ENCODE results near the gene HECW1.

HECW1 gene

GRCh38 chr7:43469051-43469450 is 356.6 kb downstream of the HECW1 start:
- 89 to 95% methylated on average over 10 of the region's 10 CpGs for WGBS, 2 experiments
- H3K9me3 ChIP-seq (ENCODE audit: control insufficient read depth, low read length) = no peaks in the 10 kb centered on the region
- H3K27ac ChIP-seq (ENCODE audit: insufficient read depth, low read depth, low read length, poor library complexity, severe bottlenecking) = no peak overlapping the region
- H3K4me1 ChIP-seq (ENCODE audit: control insufficient read depth, insufficient read depth, low read length) = no peaks in the 10 kb centered on the region
- H3K27me3 ChIP-seq (ENCODE audit: control insufficient read depth, insufficient read depth, low read length, poor library complexity, severe bottlenecking) = no peaks in the 10 kb centered on the region
- H3K4me3 ChIP-seq (ENCODE audit: insufficient read depth, low read depth, low read length) = no peak overlapping the region
- no peaks in the 10 kb centered on the region for H3K36me3 ChIP-seq (ENCODE audit: control insufficient read depth, insufficient read depth, low read length)

- Histone ChIP-seq H3K36me3 (ENCODE audit: control insufficient read depth, insufficient read depth, low read length) (no peaks in the 10 kb centered on the region), H3K4me3 (ENCODE audit: insufficient read depth, low read depth, low read length) (no peak overlapping the region), H3K9me3 (ENCODE audit: control insufficient read depth, low read length) (no peaks in the 10 kb centered on the region), H3K4me1 (ENCODE audit: control insufficient read depth, insufficient read depth, low read length) (no peaks in the 10 kb centered on the region), H3K27me3 (ENCODE audit: control insufficient read depth, insufficient read depth, low read length, poor library complexity, severe bottlenecking) (no peaks in the 10 kb centered on the region), H3K27ac (ENCODE audit: insufficient read depth, low read depth, low read length, poor library complexity, severe bottlenecking) (no peak overlapping the region)
- WGBS, 2 experiments = 88 to 90% methylated on average over 5 of the region's 5 CpGs
Measured at GRCh38 chr7:43470110-43470509, 357.7 kb downstream of the HECW1 start.

GRCh38 chr7:43475983-43476382 is 363.5 kb downstream of the HECW1 start:
- no CpG with 5 or more reads among the region's 1 CpG for WGBS, 2 experiments
- Histone ChIP-seq H3K27ac (ENCODE audit: insufficient read depth, low read depth, low read length, poor library complexity, severe bottlenecking) (no peak overlapping the region), H3K36me3 (ENCODE audit: control insufficient read depth, insufficient read depth, low read length) (no peaks in the 10 kb centered on the region), H3K27me3 (ENCODE audit: control insufficient read depth, insufficient read depth, low read length, poor library complexity, severe bottlenecking) (no peaks in the 10 kb centered on the region), H3K4me3 (ENCODE audit: insufficient read depth, low read depth, low read length) (no peak overlapping the region), H3K4me1 (ENCODE audit: control insufficient read depth, insufficient read depth, low read length) (no peaks in the 10 kb centered on the region), H3K9me3 (ENCODE audit: control insufficient read depth, low read length) (no peaks in the 10 kb centered on the region)

- no peaks in the 10 kb centered on the region for H3K4me1 ChIP-seq (ENCODE audit: control insufficient read depth, insufficient read depth, low read length)
- H3K9me3 ChIP-seq (ENCODE audit: control insufficient read depth, low read length) = no peaks in the 10 kb centered on the region
- H3K36me3 ChIP-seq (ENCODE audit: control insufficient read depth, insufficient read depth, low read length) = no peaks in the 10 kb centered on the region
- no peak overlapping the region for H3K4me3 ChIP-seq (ENCODE audit: insufficient read depth, low read depth, low read length)
- no peak overlapping the region for H3K27ac ChIP-seq (ENCODE audit: insufficient read depth, low read depth, low read length, poor library complexity, severe bottlenecking)
- H3K27me3 ChIP-seq (ENCODE audit: control insufficient read depth, insufficient read depth, low read length, poor library complexity, severe bottlenecking) = no peaks in the 10 kb centered on the region
- WGBS, 2 experiments = 100% methylated on average over 2 of the region's 2 CpGs; no CpG with 5 or more reads in 1 of the 2 experiments
Measured at GRCh38 chr7:43476896-43477295, 364.4 kb downstream of the HECW1 start.

GRCh38 chr7:43479042-43479441 is 366.6 kb downstream of the HECW1 start:
- H3K4me1 ChIP-seq (ENCODE audit: control insufficient read depth, insufficient read depth, low read length) = no peaks in the 10 kb centered on the region
- H3K36me3 ChIP-seq (ENCODE audit: control insufficient read depth, insufficient read depth, low read length) = no peaks in the 10 kb centered on the region
- WGBS, 2 experiments = 84 to 89% methylated on average over 5 of the region's 6 CpGs
- no peak overlapping the region for H3K4me3 ChIP-seq (ENCODE audit: insufficient read depth, low read depth, low read length)
- H3K27ac ChIP-seq (ENCODE audit: insufficient read depth, low read depth, low read length, poor library complexity, severe bottlenecking) = no peak overlapping the region
- H3K27me3 ChIP-seq (ENCODE audit: control insufficient read depth, insufficient read depth, low read length, poor library complexity, severe bottlenecking) = no peaks in the 10 kb centered on the region
- H3K9me3 ChIP-seq (ENCODE audit: control insufficient read depth, low read length) = no peaks in the 10 kb centered on the region

GRCh38 chr7:43479543-43479942 is 367.1 kb downstream of the HECW1 start:
- Histone ChIP-seq H3K27me3 (ENCODE audit: control insufficient read depth, insufficient read depth, low read length, poor library complexity, severe bottlenecking) (no peaks in the 10 kb centered on the region), H3K4me3 (ENCODE audit: insufficient read depth, low read depth, low read length) (no peak overlapping the region), H3K9me3 (ENCODE audit: control insufficient read depth, low read length) (no peaks in the 10 kb centered on the region), H3K4me1 (ENCODE audit: control insufficient read depth, insufficient read depth, low read length) (no peaks in the 10 kb centered on the region), H3K36me3 (ENCODE audit: control insufficient read depth, insufficient read depth, low read length) (no peaks in the 10 kb centered on the region), H3K27ac (ENCODE audit: insufficient read depth, low read depth, low read length, poor library complexity, severe bottlenecking) (no peak overlapping the region)
- WGBS, 2 experiments = 95 to 96% methylated on average over 14 of the region's 14 CpGs

- H3K27me3 ChIP-seq (ENCODE audit: control insufficient read depth, insufficient read depth, low read length, poor library complexity, severe bottlenecking) = no peaks in the 10 kb centered on the region
- H3K4me3 ChIP-seq (ENCODE audit: insufficient read depth, low read depth, low read length) = no peak overlapping the region
- WGBS, 2 experiments = 93 to 100% methylated on average over 2 to 3 of the region's 4 CpGs
- H3K4me1 ChIP-seq (ENCODE audit: control insufficient read depth, insufficient read depth, low read length) = no peaks in the 10 kb centered on the region
- no peak overlapping the region for H3K27ac ChIP-seq (ENCODE audit: insufficient read depth, low read depth, low read length, poor library complexity, severe bottlenecking)
- H3K36me3 ChIP-seq (ENCODE audit: control insufficient read depth, insufficient read depth, low read length) = no peaks in the 10 kb centered on the region
- H3K9me3 ChIP-seq (ENCODE audit: control insufficient read depth, low read length) = no peaks in the 10 kb centered on the region
Measured at GRCh38 chr7:43480581-43480980, 368.1 kb downstream of the HECW1 start.

GRCh38 chr7:43481902-43482678 is 369.6 kb downstream of the HECW1 start:
- no peaks in the 10 kb centered on the region for H3K4me1 ChIP-seq (ENCODE audit: control insufficient read depth, insufficient read depth, low read length)
- no peaks in the 10 kb centered on the region for H3K27me3 ChIP-seq (ENCODE audit: control insufficient read depth, insufficient read depth, low read length, poor library complexity, severe bottlenecking)
- H3K9me3 ChIP-seq (ENCODE audit: control insufficient read depth, low read length) = no peaks in the 10 kb centered on the region
- H3K36me3 ChIP-seq (ENCODE audit: control insufficient read depth, insufficient read depth, low read length) = no peaks in the 10 kb centered on the region
- 91 to 94% methylated on average over 8 of the region's 8 CpGs for WGBS, 2 experiments
- H3K27ac ChIP-seq (ENCODE audit: insufficient read depth, low read depth, low read length, poor library complexity, severe bottlenecking) = no peak overlapping the region
- no peak overlapping the region for H3K4me3 ChIP-seq (ENCODE audit: insufficient read depth, low read depth, low read length)

- Histone ChIP-seq H3K27ac (ENCODE audit: insufficient read depth, low read depth, low read length, poor library complexity, severe bottlenecking) (no peak overlapping the region), H3K9me3 (ENCODE audit: control insufficient read depth, low read length) (no peaks in the 10 kb centered on the region), H3K36me3 (ENCODE audit: control insufficient read depth, insufficient read depth, low read length) (no peaks in the 10 kb centered on the region), H3K4me1 (ENCODE audit: control insufficient read depth, insufficient read depth, low read length) (no peaks in the 10 kb centered on the region), H3K4me3 (ENCODE audit: insufficient read depth, low read depth, low read length) (no peak overlapping the region), H3K27me3 (ENCODE audit: control insufficient read depth, insufficient read depth, low read length, poor library complexity, severe bottlenecking) (no peaks in the 10 kb centered on the region)
- WGBS, 2 experiments = 90 to 91% methylated on average over 5 of the region's 5 CpGs
Measured at GRCh38 chr7:43482679-43483252, 370.3 kb downstream of the HECW1 start.

GRCh38 chr7:43484678-43485395 is 372.4 kb downstream of the HECW1 start:
- Histone ChIP-seq H3K4me1 (ENCODE audit: control insufficient read depth, insufficient read depth, low read length) (no peaks in the 10 kb centered on the region), H3K4me3 (ENCODE audit: insufficient read depth, low read depth, low read length) (no peak overlapping the region), H3K27ac (ENCODE audit: insufficient read depth, low read depth, low read length, poor library complexity, severe bottlenecking) (no peak overlapping the region), H3K36me3 (ENCODE audit: control insufficient read depth, insufficient read depth, low read length) (no peaks in the 10 kb centered on the region), H3K27me3 (ENCODE audit: control insufficient read depth, insufficient read depth, low read length, poor library complexity, severe bottlenecking) (no peaks in the 10 kb centered on the region), H3K9me3 (ENCODE audit: control insufficient read depth, low read length) (no peaks in the 10 kb centered on the region)
- WGBS, 2 experiments = 92 to 93% methylated on average over 6 of the region's 6 CpGs

Measured in ectodermal cell (in vitro differentiated cells).